Esophagus mucosa (tissue), 1 donor: ENCODE results near the gene TRPM5. TPM values are rescaled to one million over a fixed set of nuclear protein-coding genes. Genes with fewer than 3 reads are reported as not detected.

Source experiments
- ATAC-seq: fragments of 200-7000 bp; cut with Tn5 transposase; one replicate; pipeline ENCODE4 v1.9.1; 2020
- total RNA-seq: library from RNA; stranded (reverse); gene quantifications from one replicate; pipeline ENCODE4 v1.2.4, GENCODE V29; 2023
- donor health status: DM: yes; HTN: yes; CAD: no.

TRPM5 gene
- total RNA-seq, 1 donor from 2014 or later = not detected

GRCh38 chr11:2420502-2421225 is 23.6 kb downstream of the TRPM5 start:
- ATAC-seq = peak; percentile 88

- ATAC-seq = peak; percentile 57
Observed at GRCh38 chr11:2419638-2420501, 24.4 kb downstream of the TRPM5 start.

GRCh38 chr11:2418693-2419360 is 25.5 kb downstream of the TRPM5 start:
- no peak for ATAC-seq

GRCh38 chr11:2417856-2418692 is 26.2 kb downstream of the TRPM5 start:
- ATAC-seq = no peak

- ATAC-seq = no peak
Observed at GRCh38 chr11:2416765-2417164, 27.5 kb downstream of the TRPM5 start.

- no peak for ATAC-seq
Observed at GRCh38 chr11:2415601-2416380, 28.5 kb downstream of the TRPM5 start.

GRCh38 chr11:2415171-2415570 is 29.1 kb downstream of the TRPM5 start:
- ATAC-seq = no peak

- ATAC-seq = no peak
Observed at GRCh38 chr11:2414616-2415015, 29.7 kb downstream of the TRPM5 start.

- no peak for ATAC-seq
Observed at GRCh38 chr11:2413742-2414579, 30.4 kb downstream of the TRPM5 start.

GRCh38 chr11:2412323-2412722 is 32.0 kb downstream of the TRPM5 start:
- ATAC-seq = no peak

GRCh38 chr11:2411446-2412305 is 32.6 kb downstream of the TRPM5 start:
- ATAC-seq = no peak

GRCh38 chr11:2410616-2411015 is 33.7 kb downstream of the TRPM5 start:
- no peak for ATAC-seq

- no peak for ATAC-seq
Observed at GRCh38 chr11:2409611-2410468, 34.5 kb downstream of the TRPM5 start.

GRCh38 chr11:2409126-2409525 is 35.2 kb downstream of the TRPM5 start:
- ATAC-seq = no peak

- no peak for ATAC-seq
Observed at GRCh38 chr11:2408671-2409070, 35.6 kb downstream of the TRPM5 start.

- ATAC-seq = peak; percentile 45
Observed at GRCh38 chr11:2406878-2407410, 37.4 kb downstream of the TRPM5 start.

- ATAC-seq = no peak
Observed at GRCh38 chr11:2406451-2406850, 37.9 kb downstream of the TRPM5 start.

GRCh38 chr11:2404735-2405196 is 39.5 kb downstream of the TRPM5 start:
- no peak for ATAC-seq
